Left cardiac atrium (tissue), 4 donors: ENCODE data around the gene EPN1. TPM values are rescaled to one million over a fixed set of nuclear protein-coding genes. Genes with fewer than 3 reads are reported as not detected.
A peak's percentile ranks its signal among the peaks of the same experiment; 100 is the strongest.
"Not testable (repeated sequence)": the region's sequence is repeated elsewhere in the genome, so short reads cannot be mapped to it uniquely, and the experiment has no call there.

ENCODE experiments used
- ATAC-seq, 2 donors: fragments of 200-7000 bp; cut with Tn5 transposase; one replicate each; pipeline ENCODE4 v1.9.1; 2020; ENCODE audit warnings: mild to moderate bottlenecking in 2 of 2, moderate library complexity in 2 of 2
- DNase-seq: peaks from one replicate; pipeline ENCODE4 v3.0.0-alpha.2; 2020
- intact Hi-C, 2 donors: fragments of 100-400 bp; cut with DNase I; formaldehyde crosslinking; loops; one replicate each; pipeline versions ENCODE4 v1.14.1 to v1.15.1; 2022 to 2023
- total RNA-seq, 2 donors: library from RNA; stranded (reverse); fragmentation: NEBNext Ultra II Directional; extraction: Animal tissue kit (Norgen Biotek cat#: 25700); gene quantifications; one replicate each; pipeline ENCODE4 v1.2.1, GENCODE V29; 2021
- donor health status: DM: no; HTN: yes; CAD: no.
- donor health status: DM: no; HTN: yes; CAD: no; lungs with severe emphysema.
- donor health status: DM: yes; HTN: yes; CAD: no.
- donor health status: Dilated cardiomyopathy.

EPN1 gene
- total RNA-seq, 2 donors from 2014 or later = 148 to 165 TPM

DNA sequence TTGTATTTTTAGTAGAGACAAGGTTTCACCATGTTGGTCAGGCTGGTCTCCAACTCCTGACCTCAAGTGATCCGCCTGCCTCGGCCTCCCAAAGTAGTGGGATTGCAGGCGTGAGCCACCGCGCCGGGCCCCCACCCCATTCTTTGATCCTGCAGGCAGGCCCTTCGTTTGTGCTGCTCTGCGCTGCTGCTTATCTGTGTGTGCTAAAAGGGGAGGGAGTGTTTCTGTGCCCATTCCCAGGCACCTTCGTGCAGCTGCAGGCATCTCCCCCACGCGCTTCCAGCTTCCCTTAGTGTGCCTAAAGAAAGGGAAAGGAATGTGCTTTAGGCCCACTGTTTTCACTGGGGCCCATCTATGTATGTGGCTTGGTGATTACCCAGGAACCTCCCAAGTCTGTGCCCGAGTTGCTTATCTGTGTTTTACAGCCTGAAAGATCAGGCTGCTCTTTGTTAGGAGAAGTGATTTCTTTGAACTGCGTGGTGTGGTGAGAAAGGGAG lies 27.2 kb downstream of the EPN1 start:
- DNase-seq (no peak), ATAC-seq (no peak)
- intact Hi-C loops = no loop called here

DNA sequence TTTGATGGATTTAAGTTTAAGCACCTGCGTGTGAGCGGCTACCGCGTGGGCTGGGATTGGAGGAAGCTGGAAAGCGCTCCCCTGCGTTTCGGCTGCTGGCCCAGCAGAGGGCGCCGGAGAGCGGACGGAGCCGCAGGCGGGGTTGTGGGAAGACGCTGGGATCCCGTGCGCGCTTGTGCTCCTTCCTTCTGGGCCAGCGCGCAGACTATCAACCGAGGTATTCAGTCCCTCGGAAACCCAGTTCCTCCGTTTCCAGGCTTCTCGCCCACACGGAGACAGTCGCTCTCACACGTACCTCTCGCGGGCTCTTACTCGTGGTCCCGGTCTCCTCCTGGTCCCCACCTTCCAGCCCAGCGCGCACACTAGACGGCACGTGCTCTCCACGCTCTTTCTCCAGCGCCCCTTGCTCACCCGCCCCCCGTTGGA lies 28.8 kb downstream of the EPN1 start:
- intact Hi-C loops = no loop called here
- DNase-seq (peak; percentile 55), ATAC-seq (peak; percentile 57 to 64)

DNA sequence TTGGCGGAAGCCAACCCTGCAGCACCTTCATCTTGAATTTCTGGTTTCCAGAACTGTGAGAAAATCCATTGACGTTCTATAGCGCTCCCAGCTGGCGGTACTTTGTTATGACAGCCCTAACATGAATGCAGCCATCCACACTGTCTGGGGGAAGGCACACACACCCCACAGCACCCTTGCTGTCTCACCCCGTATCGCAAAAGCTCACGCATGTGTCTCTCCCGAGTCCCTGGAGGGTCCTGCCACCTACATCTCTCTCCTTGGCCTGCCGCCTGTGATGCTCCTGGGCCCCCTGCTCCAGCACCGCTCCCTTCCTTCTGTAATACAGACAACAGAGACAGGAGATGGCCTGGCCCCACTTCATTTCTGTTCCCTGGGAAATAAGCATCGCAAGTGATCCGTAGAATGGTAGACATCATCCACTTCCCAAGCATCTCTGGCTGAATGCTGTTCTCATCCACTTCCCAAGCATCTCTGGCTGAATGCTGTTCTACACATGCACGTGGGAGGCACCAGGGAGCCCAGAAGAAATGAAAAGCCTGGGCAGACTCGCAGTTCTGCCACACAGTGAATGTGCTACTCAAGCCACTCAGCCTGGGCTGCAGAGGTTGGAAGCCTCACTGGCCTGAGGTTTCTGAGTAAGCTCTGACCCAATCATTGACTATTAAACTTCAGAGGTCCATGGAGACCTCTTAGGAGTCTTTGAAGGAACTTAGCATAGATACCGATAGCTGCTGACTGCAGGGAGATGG lies 29.6 kb downstream of the EPN1 start:
- intact Hi-C loops = no loop called here
- ATAC-seq (no peak), DNase-seq (no peak)

DNA sequence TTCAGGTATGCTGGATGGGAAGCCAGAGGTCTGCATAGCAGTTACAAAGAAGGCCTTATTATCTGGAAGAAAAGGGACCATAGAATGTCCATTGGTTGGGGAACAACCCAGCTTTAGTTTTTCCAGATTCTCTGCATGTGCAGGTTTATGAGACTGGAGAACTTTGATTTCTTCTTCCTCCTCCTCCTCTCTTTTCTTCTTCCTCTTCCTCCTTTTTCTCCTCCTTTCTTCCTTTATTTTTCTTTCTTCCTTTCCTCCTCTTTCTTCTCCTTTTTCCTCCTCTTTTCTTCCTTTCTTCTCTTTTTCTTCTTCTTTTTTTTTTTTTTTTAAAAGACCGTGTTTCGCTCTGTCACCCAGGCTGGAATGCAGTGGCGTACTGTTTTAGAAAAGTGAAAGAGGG lies 30.9 kb downstream of the EPN1 start:
- no peak for DNase-seq
- intact Hi-C loops = no loop called here
- ATAC-seq = no peak

DNA sequence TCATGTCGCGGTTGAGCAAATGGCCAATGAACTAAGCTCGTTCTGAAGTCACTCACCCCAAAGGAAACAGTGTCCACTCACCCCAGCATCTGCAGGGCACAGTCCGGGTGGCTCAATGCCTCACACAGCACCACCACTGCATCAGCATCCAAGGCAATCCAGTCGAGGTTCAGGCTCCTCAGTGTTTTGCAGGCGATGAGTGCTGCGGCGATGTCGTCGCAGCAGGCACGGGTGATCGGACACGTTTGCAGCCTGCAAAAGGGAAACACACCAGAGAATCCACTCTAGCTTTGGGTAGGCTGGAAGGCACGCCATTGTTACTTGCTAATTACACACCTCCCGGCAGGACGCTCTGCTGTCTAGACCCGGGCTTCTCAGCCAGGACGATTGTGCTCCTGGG lies 36.7 kb downstream of the EPN1 start:
- DNase-seq (no peak), ATAC-seq (no peak)
- intact Hi-C loops = no loop called here

DNA sequence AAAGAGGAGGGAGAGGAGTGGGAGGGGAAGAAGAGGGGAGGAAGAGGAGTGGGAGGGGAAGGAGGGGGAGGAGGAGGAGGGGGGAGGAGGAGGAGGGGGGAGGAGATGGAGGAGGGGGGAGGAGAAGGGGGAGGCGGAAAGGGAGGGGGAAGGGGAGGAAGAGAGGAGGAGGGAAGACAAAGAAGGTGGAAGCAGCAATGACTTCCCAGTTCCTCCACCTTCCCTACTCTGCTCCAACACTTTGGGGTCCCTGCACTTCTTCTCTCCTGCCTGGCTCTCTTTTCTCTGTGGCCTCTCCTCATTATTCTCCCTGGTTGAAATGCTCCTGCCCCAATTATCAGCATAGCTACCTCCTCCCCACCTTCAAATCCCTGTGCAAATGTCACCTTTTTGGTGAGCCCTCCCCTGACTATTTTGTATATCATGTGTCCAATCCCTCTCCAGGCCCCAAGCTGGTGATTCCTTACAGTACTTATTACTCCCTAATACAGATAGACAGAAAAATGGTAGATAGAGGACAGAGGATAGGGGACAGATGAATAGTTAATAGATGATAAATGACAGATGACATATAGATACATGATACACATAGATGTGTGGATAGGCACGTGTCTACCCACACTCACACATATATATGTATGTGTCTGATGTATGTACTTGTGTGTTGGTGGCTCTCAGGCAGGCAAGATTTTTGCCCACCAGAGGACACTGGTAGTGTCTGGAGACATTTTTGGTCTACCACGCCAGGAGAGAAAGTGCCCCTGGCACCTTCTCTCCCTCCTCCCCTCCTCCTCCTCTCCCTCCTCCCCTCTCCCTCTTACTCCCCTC lies 38.0 kb downstream of the EPN1 start:
- ATAC-seq (no peak), DNase-seq (no peak)
- intact Hi-C loops = no loop called here

DNA sequence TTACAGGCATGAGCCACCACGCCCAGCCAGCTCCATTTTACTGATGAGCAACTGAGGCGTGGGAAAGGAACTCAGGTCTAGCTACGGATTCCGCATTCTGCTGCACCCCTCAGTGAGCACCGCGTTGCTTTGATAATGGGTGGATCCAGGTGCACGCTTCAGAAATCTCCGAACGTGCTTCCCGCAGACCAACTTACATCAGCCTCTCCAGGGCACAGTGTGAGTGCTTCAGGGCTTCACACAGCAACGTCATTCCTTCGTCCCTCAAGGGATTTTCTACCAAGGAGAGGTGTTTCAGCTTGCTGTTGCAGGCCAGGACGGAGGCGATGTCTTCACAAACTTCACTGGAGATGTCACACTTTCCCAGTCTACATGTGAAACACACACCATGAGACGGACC lies 41.5 kb downstream of the EPN1 start:
- DNase-seq = no peak
- no peak for ATAC-seq
- intact Hi-C loops = no loop called here

DNA sequence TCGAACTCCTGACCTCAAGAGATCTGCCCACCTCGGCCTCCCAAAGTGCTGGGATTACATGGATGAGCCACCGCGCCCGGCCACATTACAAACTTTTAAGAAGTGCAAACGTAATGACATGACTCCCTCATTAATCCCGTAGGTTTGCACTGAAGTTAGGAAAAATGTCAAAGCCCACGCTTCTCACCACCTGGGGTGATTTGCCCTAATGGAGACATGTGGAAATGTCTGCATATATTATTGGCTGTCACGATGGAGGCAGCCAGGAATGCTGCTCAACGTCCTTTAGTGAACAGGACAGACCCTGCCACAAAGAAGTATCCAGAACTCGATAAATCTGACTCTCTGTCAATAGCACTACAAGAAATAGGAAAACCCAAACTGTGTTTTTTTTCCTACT lies 42.2 kb downstream of the EPN1 start:
- intact Hi-C loops = no loop called here
- no peak for ATAC-seq

DNA sequence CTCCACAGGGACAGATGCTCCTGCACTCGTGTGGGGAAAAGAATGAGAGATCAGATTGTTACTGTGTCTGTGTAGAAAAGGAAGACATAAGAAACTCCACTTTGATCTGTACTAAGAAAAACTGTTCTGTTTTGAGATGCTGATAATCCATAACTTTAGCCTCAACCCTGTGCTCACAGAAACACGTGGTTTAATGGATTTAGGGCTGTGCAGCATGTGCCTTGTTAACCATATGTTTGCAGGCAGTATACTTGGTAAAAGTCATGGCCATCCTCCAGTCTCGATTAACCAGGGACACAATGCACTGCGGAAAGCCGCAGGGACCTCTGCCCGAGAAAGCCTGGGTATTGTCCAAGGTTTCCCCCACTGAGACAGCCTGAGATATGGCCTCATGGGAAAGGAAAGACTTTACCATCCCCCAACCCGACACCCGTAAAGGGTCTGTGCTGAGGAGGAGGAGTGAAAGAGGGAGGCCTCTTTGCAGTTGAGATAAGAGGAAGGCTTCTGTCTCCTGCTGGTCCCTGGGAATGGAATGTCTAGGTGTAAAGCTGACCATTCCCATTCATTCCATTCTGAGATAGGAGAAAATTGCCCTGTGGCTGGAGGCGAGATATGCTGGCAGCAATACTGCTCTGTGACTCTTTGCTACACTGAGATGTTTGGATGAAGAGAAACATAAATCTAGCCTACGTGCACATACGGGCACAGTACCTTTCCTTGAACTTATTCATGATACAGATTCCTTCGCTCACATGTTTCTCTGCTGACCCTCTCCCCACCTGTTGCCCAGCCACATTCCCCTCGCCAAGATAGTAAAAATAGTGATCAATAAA lies 43.1 kb downstream of the EPN1 start:
- ATAC-seq, DNase-seq, intact Hi-C loops: not testable (repeated sequence)

More for the DNA sequence above, 42.2 kb downstream of the EPN1 start:
- no peak for DNase-seq

DNA sequence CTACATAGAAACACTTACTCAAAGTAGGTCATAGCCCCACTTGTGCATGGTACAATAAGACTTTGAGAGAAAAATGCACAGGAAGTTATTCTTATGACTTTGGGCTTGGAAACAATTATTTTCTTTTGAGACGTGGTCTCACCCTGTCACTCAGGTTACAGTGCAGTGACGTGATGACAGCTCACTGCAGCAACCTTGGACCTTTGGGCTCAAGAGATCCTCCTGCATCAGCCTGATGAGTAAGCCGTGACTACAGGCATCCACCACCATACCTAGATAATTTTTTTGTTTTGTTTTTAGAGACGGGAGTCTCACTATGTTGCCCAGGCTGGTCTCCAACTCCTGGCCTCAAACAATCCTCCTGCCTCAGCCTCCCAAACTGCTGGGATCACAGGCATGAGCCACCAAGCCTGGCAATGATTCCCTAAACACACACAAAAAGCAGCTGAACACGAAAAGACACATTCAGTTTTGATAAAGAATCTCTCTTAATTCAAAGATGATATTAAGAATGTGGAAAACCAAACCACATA lies 45.3 kb downstream of the EPN1 start:
- intact Hi-C loops = no loop called here
- ATAC-seq = no peak
- no peak for DNase-seq

DNA sequence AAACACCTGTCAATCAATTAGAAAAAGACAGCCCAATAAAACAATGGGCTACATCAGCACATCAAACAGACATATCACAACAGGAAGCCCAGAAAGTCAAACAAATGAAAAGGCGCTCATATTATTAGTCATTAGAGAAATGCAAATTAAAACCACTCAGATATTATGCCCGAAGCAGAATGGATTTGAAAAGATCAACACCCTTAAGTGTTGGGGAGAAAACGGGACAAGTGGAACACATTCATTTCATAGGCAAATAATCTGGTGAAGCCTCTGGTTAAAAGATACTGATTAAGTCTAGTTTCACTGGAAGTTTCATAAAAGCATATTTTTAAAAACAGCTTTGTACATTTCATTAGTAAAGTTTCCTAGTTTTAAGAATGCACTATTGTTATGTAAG lies 45.8 kb downstream of the EPN1 start:
- intact Hi-C loops = no loop called here
- ATAC-seq = no peak
- no peak for DNase-seq

DNA sequence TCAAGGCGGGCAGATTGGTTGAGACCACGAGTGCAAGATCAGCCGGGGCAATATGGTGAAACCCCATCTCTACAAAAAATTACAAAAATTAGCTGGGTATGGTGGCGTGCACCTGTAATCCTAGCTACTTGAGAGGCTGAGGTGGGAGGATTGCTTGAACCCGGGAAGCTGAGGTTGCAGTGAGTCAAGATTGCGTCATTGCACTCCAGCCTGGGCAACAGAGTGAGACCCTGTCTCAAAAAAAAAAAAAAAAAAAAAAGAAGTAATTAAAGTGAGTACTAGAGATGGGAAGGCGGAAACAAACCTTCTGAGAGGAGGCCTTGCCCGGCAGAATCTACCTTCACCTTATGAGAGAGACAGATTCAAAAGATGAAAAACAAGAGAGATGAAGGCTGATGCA lies 48.5 kb downstream of the EPN1 start:
- ATAC-seq (no peak), DNase-seq (no peak)
- intact Hi-C loops = no loop called here

DNA sequence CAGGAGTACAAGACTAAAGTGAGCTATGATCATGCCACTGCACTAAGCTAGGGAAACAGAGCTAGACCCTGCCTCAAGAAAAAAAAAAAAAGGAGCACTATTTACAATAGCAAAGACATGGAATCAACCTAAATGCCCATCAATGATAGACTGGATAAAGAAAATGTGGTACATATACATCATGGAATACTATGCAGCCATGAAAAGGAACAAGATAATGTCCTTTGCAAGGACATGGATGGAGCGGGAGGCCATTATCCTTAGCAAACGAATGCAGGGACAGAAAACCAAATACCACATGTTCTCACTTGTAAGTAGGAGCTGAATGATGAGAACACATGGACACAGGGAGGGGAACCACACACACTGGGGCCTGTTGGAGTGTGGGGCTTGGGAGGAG lies 55.4 kb downstream of the EPN1 start:
- intact Hi-C loops, ATAC-seq, DNase-seq: not testable (repeated sequence)

DNA sequence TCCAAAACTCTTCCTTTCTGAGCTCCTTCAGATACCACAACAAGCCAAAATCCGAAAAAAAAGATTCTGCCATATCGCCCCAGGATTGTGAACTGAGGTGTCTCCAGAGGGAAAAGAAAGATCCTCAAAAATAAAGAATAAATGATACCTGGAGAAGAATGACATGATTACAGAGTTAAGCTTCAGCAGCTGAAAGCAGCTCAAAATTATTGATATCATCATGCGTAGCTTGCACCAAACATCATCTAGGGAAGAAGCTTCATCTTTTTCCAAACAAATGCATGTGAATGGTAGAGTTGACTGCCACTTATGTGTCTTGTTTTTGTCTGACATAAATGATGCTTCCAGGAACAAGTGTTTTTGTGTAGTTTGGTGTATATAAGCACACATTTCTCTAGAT lies 63.3 kb downstream of the EPN1 start, which contains the start of gene NLRP9:
NLRP9 (minus strand) TSS at position 101 of the 400 bp plus-strand sequence; CDS start at position 73, 28 bp downstream.
- ATAC-seq (no peak), DNase-seq (no peak)
- intact Hi-C loops = no loop called here

DNA sequence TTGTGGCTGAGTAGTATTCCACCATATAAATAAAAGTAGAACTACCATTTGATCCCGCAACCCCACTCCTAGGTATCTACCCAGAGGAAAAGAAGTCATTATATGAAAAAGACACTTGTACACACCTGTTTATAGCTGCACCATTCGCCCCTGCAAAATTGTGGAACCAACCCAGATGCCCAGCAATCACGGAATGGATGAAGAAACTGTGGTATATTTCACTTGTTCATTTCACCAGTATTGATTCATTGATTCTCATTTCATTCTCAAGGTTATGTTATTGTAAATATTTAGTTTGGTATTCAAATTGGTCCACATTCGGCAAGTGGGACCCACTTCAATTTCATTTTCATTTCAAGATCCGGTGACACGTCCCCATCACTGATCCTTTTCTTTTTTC lies 75.7 kb downstream of the EPN1 start:
- intact Hi-C loops = no loop called here
- ATAC-seq (no peak), DNase-seq (no peak)

DNA sequence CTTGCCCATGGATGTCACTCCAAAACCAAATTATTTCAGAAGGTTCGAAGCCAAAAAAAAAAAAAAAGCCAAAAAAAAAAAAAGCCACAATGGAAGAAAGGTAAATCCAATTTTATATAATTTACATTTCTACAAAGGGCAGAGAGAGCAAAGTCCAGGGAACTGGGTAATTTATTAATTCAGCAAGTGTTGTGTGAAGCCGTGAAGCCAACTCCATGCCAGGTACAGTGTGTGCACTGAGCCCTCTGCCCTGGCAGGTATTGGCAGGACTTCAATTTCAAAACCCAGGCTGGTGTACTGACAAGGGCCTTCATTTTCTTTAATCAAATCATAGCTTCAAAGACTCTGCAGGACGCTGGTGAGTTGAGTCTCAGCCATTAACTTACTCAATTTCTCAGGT lies 78.4 kb downstream of the EPN1 start:
- DNase-seq (no peak), ATAC-seq (no peak)
- intact Hi-C loops = no loop called here

DNA sequence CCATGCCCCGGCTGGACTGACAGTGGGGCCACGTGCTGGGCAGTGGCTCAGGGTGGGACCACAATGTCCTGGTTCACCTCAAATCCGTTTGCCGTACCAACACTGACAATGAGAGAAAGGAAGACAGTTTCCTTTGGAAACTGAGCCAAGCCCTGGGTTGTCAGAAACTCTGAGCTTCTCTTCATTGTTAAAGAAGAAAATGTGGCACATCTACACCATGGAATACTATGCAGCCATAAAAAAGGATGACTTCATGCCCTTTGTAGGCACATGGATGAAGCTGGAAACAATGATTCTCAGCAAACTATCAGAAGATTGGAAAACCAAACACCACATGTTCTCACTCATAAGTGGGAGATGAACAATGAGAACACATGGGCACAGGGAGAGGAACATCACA lies 81.8 kb downstream of the EPN1 start:
- intact Hi-C loops, ATAC-seq, DNase-seq: not testable (repeated sequence)

DNA sequence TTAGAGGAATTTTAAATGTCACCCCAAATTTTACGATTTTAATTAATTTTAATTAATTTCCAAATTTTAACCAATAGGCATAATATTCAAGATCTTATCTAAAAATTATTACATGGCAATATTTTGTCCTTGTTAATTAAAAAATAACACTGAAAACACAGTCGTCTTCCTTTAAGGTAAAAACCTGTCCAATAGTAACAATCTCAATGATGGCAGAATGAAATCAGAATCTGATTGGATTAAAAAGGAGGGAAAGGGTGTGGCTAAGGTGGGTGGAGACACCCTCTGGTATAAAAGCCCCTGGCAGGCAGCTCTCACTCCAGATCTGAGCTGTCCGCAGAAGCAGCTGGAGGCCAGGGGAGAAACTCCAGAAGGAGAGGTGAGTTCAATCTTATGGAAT lies 83.8 kb downstream of the EPN1 start, which contains the start of gene RFPL4A:
RFPL4A (plus strand) TSS at position 301 of the 400 bp plus-strand sequence. CDS start 2,704 bp downstream, outside the sequence.
- ATAC-seq, intact Hi-C loops, DNase-seq: not testable (repeated sequence)
